DMS53 (cell line): ENCODE measurements around the gene ARHGEF7.

Source experiments
- DNase-seq: peaks from one replicate; lab custom pipeline; 2025; lab: John Stamatoyannopoulos, UW

Gene ARHGEF7

DNA sequence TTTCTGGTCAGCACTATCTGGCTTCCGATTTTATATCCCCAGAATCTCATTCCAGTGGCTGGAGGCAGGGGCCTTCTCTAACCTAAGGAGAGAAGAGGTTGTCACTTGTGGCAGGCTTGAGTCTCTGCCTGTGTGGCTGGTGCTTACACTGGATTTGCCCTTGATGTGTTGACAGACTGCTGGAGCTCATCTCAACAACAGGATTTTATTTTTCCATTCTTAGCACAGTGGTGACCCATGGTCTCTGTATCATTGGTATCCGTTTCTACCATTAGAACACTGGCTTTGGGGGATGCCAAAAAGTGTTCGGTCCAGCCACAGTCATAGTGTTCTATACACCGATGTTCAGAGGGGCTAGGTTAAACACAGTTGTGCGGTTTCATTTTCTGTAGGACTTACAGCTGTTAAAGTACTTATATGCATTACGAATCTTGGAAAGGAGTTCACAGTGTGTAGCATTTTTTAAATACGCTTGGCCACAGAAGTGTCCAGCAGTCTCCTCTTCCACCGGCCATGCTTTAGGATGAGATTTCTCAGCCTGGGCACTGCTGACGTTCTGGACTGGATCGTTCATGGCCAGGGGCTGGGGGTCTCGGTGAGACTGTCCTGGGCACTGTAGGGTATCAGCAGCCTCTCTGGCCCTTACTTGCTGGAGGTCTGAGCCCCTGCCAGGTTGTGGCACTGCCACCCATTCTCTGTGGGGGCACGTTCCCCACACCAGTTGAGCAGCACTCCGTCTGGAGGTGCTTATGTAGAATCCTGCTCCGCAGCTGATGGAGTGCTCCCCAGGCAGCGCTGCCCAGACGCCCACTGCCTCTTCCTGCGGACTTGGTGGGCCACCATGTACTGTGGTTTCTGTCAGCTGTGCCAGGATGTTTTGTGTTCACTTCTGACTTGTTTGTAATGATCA is 163.9 kb downstream of the ARHGEF7 start:
- DNase-seq = no peak

DNA sequence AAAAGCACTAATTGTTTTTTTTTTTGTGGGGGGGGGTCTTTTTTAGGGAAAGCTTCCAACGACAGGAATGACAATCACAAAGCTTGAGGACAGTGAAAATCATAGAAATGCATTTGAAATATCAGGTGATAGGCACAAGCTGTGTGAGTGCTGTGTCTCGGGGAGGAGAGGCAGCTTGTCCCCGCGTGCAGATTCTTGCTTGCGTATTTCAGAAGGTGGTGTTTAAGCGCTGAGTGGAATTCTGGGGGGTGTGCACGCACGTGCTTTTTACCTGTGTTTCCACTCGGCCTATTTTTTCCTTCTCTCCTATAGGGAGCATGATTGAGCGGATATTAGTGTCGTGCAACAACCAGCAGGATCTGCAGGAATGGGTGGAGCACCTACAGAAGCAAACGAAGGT is 165.1 kb downstream of the ARHGEF7 start:
- DNase-seq = no peak

DNA sequence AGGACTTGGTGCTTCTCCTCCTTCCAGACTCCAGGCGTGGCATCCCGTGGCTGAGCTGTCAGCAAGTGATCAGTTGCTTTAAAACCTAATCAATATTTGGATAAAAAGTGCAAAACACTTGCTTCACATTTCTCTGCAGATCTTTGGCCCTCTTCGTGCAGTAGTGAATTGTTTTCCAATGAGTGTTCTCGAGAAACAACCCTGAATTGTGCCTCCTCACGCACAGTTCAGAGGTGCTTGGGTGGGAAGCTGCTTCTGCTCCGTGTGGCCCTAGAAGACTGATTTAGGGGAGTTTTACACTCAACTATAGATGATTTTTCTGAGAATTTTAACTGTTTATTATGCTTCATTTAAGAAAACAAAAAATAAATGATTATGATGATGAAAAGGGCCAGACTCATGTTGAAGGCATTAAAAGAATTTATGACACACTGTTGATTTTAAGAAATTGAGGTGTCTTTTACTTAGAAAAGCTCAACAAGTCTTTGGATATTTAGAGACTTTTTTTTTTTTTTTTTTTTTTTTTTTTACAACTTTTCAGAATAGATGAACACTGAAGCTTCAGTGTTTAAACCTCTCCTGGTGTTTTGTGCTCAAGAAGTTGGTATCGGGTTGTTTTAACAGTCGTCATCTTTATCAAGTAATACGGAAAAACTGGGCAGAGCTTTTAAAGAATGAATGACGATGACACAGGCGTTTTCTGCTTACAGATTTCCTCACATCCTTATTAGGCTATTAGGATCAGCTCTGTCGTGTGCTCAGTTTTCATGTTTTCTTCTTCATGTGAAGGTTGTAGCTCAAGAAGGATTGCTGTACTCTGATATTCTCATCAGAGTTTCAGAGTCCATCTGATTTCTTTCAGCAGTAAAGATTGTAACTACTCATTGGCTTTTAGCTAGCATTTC is 165.8 kb downstream of the ARHGEF7 start:
- no peak for DNase-seq

DNA sequence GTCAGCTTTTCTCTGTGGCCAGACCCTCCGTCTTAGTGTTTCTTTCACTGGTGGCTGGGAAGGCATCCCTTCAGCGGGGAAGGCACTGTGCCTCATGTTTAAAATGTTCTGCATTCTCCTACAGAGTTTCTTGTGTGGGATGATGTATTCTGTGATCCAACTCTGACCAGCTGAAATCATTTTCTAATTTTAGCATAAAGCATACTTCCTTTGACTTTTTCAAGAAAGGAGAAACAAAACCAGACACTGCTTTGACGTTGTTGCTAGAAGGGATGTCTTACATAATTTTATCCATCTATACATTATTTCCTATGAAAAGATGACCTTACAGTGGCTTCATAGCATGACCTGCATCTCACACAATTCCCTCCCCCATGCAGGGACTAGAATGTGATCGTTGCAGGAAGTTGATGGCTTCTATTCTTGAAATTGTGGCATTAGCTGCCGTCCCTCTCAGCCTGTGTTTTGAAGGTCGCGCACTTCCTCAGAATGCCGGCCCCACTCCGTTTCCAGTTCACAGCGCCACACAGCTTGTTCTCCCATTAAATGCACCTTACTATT is 166.7 kb downstream of the ARHGEF7 start:
- no peak for DNase-seq

DNA sequence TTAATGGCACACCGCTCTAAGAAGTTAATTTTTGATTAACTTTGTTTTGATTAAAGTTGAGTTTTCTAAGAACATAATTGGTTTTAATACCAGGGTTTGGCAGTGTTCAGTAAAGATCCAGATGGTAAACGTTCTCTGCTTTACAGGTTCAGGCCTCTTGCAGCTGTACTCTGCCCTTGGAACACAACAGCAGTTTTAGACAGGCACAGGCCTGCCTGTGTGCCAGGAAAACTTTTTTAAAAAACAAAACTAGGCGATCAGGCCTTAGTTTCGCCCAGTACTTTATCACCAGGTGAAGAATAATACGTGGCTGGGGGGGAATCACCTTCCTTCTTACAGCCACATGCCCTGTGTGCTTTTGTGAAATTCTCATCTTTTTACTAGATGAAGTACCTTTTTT is 167.3 kb downstream of the ARHGEF7 start:
- no peak for DNase-seq

DNA sequence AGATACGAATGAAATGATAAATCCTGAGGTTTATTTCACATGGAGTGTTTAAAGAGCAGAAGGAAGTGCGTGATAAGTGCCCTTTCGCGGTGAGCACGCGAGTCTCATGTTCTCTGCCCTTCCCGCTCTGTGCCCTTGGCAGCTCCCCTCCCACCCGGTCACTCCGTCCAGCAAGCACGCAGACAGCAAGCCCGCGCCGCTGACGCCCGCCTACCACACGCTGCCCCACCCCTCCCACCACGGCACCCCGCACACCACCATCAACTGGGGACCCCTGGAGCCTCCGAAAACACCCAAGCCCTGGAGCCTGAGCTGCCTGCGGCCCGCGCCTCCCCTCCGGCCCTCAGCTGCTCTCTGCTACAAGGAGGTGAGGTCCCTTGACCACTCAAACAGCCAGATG is 167.9 kb downstream of the ARHGEF7 start:
- no peak for DNase-seq

DNA sequence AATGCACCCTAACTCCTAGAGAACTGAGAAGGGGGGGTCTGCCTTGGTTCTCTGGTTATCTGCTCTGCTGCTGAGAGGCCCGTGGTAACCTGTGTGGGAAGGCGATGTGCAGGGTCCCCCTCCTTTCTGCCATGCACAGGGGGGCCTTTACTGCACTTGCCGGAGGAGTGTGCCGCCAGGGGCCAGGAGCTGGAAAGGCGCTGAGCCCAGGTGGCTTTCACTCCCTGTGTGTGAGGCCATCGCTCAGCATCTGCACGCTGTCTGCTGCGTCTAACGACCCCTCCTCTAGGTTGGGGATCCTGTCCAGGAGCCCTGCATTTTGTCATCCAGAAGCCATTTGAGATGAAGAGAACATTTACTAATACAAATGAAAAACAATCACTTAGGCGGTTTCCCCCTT is 168.3 kb downstream of the ARHGEF7 start:
- DNase-seq = no peak

DNA sequence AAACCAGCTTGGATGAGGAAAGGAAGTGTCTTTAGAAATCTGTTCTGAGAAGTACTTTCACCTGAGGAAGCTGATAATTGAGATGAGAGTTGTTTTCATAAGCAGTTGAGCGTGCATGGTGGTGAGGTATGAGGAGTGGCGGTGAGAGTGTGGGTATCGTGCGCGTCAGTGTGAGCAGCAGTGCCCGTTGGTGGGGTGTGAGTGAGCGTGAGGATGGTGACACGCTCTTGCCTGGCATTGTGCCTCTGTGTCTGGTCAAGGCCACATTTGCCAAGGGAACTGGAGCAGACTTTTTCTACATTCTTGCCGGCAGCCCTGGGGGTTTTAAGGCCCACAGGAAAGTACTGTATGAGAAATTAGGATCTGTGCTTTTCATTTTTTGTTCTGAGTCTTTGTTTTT is 168.9 kb downstream of the ARHGEF7 start:
- no peak for DNase-seq

DNA sequence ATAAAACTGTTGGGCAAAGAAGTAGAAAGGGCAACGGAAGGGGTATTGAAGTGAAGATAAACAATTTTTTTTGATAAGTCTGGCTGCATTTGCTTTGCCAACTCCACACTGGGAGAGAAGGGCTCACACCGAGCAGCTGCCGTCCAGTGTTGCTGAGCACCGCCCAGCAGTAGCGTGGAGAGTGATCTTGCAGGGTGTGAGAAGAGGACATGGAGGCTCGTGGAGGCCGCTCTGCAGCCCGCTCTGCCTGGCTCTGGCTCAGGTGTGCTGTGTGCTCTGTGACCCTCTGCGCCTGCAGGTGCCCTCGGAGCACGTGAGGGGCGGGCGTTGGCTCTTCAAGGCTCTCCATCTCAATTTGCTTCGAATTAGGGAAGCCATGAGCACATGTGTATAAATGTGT is 169.5 kb downstream of the ARHGEF7 start:
- DNase-seq = no peak

DNA sequence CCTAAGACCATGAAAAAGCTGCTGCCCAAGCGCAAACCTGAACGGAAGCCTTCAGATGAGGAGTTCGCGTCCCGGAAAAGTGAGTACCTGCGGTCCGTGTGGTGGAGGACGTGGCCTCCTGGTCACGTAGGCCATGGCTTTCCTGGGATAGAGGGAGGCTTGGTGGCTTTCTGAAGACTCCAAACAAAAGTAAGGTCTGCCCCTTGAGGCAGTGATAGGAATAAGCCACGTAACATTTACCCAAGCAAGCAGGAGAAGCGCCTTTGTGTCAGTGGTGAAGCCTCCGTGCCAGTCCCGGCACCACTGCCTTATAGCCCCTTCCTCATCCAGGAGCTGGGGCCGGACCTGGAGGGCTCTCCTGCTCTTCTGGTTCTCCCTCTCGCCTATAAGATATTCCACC is 171.1 kb downstream of the ARHGEF7 start:
- DNase-seq = no peak

DNA sequence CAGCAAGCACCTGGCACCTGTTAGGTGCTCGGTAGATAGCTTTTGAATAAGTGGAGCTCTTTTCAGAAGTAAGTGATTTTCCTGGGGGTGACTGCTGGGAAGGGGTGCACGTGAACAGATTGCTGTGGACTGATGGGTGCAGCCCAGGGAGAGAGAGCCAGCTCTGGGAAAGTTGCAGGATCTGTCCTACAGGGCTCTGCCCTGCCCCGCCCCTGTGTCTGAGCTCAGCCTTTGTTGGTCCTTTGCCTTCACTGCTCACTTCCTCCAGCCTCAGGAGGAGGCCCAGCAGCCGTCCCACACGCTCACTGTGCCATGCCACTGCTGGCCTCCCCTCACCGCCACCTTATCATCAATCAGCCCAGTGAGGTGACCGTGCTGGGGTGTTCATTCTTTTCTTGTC is 171.6 kb downstream of the ARHGEF7 start:
- no peak for DNase-seq

DNA sequence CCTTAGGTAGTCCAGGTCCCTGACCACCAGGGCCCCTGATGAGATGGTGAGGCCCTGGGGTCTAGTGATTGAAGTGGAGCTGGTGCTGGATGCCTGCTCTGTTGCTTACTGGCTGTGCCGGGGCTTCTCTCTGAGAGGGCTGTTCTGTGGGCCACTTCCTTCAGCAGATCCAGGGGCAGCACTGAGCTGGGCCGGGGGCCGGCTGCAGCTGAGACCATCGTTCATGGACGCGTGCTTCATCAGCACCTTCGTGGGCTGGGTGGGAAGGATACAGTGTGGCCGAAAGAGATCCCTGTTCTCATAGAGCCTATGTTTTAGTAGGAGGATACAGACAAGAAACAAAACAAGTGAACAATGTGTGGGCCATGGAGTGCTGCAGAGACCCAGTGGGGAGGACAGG is 172.1 kb downstream of the ARHGEF7 start:
- DNase-seq = no peak

DNA sequence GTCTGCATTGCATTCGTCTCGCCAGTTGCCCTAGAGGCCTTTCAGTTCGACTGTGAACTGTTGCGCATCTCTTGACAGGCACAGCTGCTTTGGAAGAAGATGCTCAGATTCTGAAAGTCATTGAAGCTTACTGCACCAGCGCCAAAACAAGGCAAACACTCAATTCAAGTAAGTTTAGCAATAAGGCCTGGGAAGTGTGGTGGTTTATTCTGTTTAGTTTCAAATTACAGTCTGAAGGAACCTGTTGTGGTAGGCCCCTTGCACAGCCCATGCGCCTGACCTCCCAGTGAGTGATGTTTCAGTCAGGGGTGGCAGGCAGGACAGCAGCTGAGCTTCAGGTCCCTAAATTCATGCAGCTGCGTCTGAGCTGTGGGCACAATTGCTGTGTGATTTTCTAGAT is 173.2 kb downstream of the ARHGEF7 start:
- DNase-seq = no peak

DNA sequence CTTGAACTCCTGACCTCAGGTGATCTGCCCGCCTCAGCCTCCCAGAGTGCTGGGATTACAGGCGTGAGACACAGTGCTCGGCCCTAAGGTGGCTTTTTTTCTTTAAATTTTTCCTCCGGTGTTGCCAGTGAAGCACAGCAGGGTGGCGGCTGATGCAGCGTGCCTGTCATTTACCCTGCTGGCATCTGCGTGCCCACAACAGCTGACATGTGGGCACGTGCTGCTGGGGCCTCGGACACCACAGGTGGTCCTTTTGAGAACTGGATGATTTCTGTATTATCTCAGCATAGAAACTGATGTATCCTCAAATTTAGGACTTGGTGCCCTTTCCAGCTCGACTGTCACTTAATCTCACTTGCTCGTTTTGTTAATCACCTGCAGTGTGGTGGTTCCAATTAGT is 174.1 kb downstream of the ARHGEF7 start:
- DNase-seq = no peak

DNA sequence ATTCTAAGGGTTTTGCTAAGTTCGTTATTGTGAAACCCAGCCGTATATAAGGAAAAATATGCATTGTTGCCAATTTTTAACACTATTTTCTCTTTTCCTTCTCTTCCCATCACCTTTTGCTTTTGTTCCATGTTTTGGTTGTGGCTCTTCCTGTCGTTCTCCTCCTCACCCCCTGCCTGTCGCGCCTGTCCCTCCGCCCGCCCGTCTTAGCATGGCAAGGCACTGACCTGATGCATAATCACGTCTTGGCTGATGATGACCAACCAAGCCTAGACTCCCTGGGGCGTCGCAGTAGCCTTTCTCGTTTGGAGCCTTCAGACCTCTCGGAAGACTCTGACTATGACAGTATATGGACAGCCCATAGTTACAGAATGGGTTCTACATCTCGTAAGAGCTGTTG is 176.8 kb downstream of the ARHGEF7 start:
- no peak for DNase-seq

DNA sequence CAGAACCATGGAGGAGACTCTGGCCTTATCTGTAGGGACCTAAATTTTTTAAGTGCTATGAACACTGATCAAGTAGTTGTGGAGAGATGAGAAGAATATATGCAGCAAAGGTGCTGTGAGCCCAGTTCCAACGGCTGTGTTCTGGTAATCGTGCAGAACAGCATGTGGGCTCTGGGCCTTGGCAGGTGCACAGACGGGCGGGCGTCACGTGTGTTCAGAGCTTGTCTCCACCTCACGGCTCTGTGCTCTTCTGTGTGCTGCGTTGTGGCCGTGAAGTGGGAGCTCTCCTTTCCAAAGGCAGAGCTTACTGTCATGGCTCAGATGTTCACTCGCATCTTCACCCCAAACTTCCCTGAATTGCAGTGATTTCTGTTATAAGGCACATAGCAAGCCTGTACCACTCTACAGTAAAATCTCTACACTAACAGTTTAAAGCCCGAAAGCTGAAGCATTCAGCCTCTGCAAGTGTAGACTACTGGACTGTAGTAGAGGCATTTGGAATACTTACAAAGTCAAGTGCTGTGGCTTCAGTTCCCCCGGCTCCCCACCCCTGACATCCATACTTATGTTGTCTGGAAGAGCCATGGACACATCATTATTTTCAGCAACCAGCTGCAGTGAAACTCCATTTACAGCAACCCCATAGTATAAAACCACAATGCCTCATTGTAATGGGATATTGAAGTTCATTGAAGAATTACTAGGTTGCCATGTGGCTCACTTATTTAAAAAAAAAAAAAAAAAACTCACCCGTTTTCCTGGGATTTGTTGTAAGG is 177.8 kb downstream of the ARHGEF7 start:
- no peak for DNase-seq

DNA sequence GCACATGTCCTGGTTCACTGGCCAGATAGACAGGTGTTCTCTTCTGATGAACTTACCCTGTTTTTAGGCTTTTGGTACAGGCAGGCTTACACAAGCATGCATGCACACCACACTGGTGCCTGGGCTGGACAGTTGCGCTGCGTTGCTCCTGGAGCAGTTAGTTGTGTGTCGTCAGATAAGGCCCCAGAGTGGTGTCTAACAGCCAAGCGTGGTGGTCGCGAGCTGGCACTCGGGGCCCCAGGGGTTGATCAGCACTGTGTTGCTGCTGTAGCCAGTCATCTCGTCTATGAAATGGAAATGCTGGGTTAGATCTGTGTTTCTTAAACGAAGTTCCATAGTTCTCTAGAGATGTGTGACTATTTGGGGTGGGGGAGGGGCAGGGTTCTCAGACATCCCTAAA is 180.8 kb downstream of the ARHGEF7 start:
- no peak for DNase-seq

DNA sequence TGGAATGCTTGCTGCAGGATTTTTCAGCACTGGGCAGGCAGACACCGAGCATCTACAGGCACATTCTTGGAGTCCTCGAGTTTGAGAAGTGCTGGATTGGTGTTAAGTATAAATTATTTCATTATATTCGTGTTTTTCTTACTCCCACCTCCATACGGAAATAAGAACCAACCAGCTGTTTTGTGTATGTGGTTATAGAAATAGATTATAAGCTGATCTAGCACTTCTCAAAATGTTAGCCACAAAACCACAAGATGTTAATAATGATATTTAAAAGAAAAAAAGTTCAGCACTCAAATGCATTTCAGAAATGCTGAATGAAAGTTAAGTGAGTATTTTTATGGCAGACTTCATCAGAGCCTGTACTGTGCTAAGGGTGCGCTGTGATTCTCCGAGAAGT is 181.3 kb downstream of the ARHGEF7 start:
- no peak for DNase-seq

DNA sequence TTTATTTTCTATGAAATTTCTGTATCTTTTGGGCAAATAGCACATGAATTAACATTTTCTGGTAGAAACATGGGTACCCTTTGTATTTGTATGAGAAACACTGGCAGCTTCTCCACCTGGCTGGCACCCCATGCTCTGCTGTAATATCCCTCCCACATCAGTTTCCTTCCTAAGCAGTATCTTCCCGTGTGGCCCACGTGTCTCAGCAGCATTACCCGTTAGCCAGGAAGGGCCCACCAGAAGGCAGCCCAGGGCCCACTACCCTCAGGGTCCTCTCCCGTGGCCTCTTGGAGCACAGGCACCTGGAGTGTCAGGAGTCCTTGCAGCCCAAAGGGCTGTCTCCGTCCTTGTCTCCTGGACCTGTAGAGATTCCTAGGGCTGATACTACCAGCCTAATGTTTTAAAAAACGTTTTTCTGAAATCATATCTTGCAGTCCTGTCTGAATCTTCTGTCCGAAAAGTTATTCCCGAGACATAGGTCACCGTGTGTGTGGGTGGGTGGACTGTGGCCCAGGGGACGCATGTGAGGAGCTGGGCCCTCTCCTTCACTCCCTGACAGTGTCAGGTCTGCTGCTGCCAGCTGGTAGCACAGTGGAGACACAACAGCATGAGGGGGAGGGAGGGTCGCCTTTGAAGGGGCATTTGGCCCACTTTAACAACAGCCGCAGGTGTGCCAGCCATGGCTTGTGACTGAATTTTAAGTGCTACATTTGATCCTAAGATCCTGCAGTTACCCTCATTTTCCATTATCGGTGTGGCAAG is 183.3 kb downstream of the ARHGEF7 start:
- DNase-seq = no peak

DNA sequence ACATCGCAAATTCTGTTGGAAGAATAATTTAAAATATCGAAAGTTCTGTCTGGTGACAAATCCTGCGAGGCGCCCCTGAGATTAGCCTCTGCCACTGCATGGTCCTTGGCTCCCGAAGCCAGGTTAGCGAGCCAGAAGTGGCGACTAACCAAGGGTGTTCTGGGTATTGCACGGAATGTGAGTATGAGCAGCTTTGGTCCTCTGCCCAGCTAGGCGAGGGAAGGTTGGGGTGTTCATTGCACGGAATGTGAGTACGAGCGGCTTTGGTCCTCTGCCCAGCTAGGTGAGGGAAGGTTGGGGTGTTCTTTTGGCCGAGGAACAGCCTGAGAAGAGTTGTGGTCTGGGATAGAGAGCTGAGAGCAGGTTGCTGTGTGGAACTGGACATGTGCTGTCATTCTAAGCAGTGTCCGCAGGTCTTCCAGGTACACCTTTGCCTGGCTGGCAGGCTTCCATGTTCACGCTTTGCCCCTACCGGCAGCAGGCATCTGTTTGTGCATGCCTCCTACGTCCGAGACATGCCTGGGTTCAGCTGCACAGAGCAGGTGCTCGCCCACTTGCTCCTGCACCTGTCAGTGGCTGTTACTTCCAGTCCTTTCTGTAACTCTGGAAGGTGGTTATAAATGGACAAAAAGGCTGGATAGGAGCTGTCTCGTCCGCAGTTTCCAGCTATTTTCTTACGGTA is 187.1 kb downstream of the ARHGEF7 start:
- DNase-seq = no peak

DNA sequence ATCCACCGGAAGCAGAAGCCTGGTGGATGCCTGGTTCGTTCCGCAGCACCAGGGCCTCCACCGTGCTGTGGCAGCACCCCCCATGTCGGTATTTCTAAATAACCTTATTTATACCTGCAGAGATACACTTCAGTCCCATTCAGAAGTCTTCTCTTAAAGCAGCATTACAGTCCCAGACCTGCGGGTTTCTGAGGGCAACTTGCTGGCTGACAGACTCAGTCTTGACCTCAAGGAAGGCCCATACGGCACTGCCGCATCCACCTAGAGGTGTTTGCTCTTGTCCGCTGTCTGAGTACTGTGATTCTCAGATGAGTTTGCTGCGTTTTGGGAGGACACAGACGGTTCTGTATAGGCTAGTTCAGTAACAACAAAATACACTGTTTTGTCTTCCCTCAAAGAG is 188.4 kb downstream of the ARHGEF7 start:
- no peak for DNase-seq
